Erythroblast (primary cell): ENCODE results near the gene SPATA18.
"Not testable (repeated sequence)": the region's sequence is repeated elsewhere in the genome, so short reads cannot be mapped to it uniquely, and the experiment has no call there.

ENCODE experiments used
- DNase-seq, 2 experiments: peaks; one replicate each; lab custom pipeline; 2025; lab: John Stamatoyannopoulos, UW
- GATA1 ChIP-seq: IDR thresholded peaks from 2 replicates; pipeline ENCODE4 v1.6.1; 2011; ENCODE audit warnings: low read depth, mild to moderate bottlenecking, control low read depth, low read length, moderate library complexity
- POLR2A ChIP-seq: IDR thresholded peaks from 2 replicates; pipeline ENCODE4 v1.6.1; 2011; ENCODE audit warnings: mild to moderate bottlenecking, low read length

SPATA18 gene

DNA sequence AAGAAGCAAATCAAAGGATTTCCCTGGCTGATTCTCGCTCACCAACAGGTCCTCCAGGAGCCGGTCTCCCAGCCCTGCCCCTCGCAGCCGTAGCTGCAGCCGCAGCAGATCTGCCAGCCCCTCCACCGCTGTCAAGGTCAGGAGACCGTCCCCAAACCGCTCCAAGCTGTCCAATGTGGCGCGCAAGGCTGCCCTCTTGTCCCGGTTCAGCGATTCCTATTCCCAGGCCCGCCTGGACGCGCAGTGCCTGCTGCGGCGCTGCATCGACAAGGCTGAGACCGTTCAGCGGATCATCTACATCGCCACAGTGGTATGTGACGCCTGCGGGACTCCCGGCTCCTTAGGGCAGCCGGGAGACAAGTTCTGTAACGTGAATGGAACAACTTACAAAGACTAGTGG is 25.6 kb downstream of the SPATA18 start:
- TF ChIP-seq GATA1 (no peak), POLR2A (no peak)
- no peak for DNase-seq

DNA sequence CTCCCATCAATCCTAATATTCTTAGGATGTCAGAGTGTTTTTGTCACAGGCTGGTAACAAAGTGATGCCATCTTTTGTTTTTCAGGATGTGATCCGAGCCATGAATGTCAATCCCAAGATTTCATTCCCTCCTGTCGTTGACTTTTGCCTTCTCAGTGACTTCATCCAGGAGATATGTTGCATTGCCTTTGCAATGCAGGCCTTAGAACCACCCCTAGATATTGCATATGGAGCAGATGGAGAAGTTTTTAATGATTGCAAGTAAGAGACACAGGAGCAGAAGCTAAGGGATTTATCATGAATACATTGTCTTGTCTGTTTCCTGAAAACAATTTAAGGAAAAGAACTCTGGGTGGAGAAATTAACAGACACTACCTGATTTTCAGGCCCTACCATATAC is 28.6 kb downstream of the SPATA18 start:
- DNase-seq: no peak
- no peak for TF ChIP-seq GATA1
- no peak for TF ChIP-seq POLR2A

DNA sequence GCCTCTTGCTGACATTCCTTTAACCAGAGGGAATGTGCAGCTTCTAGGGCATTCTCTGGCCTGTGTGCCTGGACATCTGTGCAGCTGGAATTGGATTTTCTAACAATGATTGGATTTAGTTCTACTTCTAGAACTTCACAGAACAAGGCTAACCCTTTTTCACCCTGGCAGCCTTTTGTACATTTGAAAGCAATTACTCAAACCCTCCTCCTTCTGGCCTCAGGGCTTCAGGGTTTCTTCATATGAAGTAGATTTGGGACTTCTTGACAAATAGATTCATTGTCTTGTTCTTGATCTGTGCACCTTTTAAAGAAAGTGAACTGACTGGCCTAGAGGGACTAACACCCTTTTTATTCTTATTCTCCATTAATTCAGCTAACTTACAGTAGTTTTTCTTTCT is 30.1 kb downstream of the SPATA18 start:
- DNase-seq: no peak
- TF ChIP-seq GATA1 (no peak), POLR2A (no peak)

DNA sequence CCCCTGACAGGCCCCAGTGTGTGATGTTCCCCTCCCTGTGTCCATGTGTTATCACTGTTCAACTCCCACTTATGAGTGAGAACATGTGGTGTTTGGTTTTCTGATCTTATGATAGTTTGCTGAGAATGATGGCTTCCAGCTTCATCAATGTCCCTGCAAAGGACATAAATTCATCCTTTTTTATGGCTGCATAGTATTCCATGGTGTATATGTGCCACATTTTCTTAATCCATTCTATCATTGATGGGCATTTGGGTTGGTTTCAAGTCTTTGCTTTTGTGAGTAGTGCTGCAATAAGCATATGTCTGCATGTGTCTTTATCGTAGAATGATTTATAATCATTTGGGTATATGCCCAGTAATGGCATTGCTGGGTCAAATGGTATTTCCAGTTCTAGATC is 35.3 kb downstream of the SPATA18 start:
- not testable (repeated sequence) for DNase-seq

DNA sequence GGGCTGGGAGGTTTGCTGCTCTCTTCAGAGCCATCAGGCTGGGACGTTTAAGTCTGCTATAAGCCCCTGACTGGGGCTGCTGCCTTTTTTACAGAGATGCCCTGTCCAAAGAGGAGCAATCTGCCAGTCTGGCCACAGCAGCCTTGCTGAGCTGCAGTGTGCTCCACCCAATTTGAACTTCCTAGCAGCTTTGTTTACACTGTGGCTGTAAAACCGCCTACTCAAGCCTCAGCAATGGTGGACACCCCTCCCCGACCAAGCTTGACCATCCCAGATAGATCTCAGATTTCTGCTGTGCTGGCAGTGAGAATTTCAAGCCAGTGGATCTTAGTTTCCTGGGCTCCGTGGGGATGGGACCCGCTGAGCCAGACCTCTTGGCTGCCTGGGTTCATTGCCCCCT is 40.7 kb downstream of the SPATA18 start:
- DNase-seq: no peak
- no peak for TF ChIP-seq GATA1
- no peak for TF ChIP-seq POLR2A

DNA sequence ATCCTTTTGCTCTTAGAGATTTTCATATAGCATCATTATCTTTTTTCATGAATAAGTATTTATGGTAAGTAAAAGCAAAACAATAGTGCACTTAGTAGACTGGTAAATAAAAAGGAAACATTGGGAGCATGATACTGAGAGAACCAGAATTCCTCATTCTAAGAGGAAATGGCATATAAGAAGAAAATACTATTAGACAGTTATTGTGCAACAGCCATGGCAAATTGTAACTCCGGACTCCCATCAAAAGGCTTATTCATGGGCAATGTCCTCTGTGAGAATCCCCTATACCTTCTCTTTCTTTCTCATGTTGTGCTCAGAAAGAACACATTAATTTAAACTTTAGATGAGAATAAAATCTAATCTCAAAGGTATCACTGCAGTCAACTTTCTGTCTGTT is 42.4 kb downstream of the SPATA18 start:
- DNase-seq: no peak
- TF ChIP-seq POLR2A: no peak
- TF ChIP-seq GATA1: no peak

DNA sequence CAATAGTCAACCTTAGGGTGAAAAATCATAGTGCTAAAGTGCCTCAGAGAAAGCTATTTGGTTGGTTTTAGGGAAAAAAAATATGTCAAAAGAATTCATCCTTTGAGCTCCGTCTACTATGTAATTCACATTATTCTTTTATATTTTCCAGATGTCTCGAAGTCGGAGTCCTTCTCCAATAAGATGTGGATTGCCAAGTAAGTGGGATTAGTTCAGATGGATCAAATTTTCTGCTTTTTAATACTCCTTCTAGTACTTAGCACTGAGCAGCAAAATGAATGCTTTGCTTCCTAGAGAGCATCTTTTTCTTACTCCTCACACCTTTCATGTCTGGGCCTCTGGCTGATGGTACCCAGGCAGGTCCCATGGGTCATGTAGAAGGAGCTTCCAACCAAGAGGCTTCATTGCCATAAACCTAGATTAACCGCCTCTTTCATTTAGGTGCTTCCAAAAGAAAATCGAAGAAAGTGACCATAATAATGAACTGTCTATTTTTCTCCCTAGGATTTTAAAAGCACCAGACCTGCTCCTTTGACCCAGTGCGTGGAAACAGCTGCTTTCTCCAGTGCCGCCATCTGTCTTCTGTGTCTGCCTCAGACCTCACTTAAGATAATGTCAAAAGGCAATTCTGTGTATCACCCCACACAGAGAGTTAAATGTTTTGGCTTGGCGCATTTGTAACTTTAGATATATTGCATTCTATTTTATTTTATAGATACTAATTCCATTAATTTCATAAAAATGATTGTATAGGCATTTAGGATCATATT is 43.5 kb downstream of the SPATA18 start:
- TF ChIP-seq GATA1: no peak
- no peak for TF ChIP-seq POLR2A
- no peak for DNase-seq

DNA sequence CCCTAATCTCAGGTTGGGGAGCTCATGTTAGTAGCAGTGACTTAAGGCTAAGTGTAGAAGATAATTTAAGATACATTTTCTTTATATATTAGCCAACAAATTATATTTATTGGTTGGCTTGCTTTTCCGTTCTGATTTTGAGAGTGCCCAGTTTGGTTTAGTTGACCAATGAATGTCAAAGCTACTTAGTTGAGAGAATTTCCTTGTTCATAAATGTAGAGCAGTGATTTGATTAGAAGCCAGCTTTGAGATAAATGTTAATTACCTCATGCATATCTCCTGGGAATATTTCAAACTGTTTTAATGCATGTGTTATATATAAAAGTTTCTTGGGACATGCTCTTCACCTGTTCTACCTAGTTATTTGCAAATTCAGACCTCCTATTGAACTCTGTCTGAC is 44.3 kb downstream of the SPATA18 start:
- DNase-seq: no peak
- no peak for TF ChIP-seq GATA1
- TF ChIP-seq POLR2A: no peak

DNA sequence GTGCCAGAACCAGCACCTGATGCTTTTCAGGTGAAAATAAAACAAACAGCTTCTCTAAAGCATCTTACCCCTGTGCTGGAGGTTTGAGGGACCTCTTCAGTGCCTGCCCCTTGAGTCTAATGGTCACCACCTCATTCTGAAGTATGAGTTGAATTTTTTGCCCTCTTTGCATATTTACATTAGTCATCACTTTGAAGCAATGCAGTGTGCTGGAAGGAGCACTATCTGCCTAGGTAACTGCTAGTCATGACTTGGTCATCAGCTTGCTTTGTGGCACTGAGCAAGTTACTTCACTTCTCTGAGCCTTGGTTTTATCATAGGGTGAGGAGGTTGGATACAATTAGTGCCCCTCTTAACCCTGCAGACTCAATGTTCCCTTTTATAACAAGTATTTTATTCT is 44.9 kb downstream of the SPATA18 start:
- DNase-seq: no peak
- TF ChIP-seq GATA1 (no peak), POLR2A (no peak)

DNA sequence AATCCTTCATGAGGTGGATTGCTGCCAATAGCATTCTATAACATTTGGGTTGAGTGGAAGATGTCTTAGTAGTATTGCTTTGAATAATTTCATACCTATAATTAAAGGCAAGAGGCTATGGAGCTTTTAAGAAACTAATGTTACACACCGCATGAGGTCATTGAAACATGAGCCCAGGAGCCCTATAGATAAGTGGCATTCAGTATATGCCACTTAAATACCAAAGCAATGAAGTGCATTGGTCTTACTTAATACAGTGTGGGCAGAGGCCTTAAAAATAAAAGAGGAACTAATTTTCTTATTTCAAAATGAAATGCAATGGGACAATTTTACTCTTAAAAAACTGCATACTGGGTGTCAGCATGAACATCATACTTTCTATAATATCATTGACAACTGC is 47.5 kb downstream of the SPATA18 start:
- TF ChIP-seq GATA1 (no peak), POLR2A (no peak)

DNA sequence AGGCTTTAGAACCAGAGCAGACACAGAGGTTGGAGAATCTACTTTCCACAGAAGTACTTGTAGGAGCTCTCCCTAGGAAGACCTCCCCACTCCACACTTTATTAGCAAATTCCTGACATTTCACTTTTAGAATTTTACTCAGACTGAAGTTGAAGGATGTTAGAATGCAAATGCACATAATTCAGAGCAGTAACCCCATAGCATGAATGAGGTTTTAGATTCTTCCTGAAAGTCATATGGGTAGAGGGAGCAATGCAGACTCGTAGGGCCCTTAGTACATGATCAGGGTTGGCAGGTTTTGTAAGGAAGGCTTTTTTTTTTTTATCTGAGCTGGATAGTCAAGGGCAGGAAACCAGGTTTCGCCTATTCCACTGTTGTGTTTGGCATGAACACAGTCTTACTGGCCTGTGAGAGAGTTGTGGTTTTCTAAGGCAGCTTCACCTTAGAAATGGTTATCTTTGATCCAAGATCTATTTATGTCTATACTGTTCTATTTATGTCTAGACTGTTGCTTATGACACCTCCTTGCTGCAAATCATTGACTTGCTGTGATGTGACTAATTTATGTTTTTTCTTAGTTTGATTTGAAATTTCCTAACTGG is 48.9 kb downstream of the SPATA18 start:
- TF ChIP-seq POLR2A: no peak
- no peak for TF ChIP-seq GATA1
- no peak for DNase-seq

More for the DNA sequence above, 47.5 kb downstream of the SPATA18 start:
- no peak for DNase-seq

DNA sequence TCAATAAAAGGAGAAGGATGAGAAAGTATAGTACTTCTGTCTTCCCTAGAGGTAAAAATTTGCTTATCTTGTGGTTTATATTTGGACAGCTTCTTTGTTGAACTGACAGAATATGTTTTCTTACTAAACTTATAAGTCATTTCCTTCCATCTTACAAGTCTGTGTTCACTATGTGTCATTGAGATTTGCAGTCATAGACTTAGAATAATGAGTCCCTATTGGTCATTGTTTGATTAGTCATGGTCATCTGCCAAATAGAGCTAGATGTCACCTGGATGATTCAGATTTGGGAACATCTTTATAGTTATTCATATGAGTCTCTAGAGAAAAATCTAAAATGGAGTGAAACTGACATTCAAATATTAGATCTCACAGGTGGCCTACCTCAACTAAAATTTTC is 51.5 kb downstream of the SPATA18 start:
- TF ChIP-seq GATA1 (no peak), POLR2A (no peak)
- no peak for DNase-seq

DNA sequence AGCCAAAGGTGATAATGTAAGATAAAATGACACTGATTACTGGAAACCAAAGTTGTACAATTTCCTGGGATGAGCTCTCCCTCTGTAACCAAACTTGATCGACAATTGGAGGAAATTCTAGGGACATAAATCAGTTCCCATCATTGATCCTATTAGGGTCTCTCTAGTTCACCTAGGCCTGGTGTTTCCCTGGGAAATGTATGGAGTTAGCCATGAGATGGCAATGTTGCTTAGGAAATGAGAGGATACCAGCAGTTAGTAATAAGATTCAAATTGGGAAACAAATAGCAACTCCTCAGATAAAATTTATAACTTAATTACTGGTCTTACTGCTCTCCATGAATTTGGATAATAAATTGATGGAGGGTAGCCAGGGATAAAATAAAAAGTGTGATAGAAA is 52.2 kb downstream of the SPATA18 start:
- TF ChIP-seq GATA1: no peak
- TF ChIP-seq POLR2A: no peak
- DNase-seq: no peak

DNA sequence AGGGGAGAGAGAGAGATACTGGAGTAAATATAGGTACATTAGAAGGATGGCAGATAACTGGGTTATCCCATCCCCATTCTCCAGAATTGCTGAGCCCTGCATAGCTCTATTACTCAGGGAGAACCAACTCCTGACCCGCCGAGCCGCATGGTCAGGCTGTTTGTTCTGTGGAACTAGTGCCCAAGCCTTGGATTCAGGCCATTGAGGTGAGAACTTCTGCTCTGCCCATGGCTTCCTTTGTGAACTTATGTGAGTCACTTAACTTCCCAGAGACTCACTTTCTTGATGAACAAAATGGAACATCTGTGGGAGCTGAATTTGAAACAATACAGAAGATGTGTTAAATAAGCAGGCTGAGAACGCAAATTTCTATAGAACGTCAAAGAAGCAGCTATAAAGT is 54.2 kb downstream of the SPATA18 start:
- DNase-seq: no peak
- TF ChIP-seq POLR2A (no peak), GATA1 (no peak)

DNA sequence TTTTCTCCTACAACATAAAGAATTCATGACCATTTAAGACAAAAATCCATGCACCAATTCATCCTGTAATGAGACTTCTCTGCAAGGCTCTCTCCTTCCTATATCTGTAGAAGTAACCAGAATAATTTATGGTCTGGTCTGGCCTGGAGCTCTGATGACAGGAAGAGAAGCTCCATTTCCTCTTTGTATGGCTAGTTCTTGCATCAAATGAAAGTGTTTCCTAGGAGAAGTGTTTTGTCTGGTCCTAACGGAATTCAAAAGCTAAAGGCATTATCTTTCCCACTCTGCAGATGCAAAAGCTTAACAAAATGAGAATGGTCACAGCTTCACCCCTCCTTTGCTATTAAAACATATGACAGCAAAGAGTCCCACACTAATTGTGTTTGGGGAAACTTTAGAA is 55.1 kb downstream of the SPATA18 start:
- TF ChIP-seq GATA1: no peak
- TF ChIP-seq POLR2A: no peak
- DNase-seq: no peak
